ENCODE results near the gene WDR45B. TPM values are rescaled to one million over a fixed set of nuclear protein-coding genes. Genes with fewer than 3 reads are reported as not detected.

The WDR45B gene
- total RNA-seq, 1 experiment from 2014 or later: 84.9 TPM

GRCh38 chr17:82665891-82666290 is 17.6 kb upstream of the WDR45B start:
- Histone ChIP-seq H3K9me3 (ENCODE audit: insufficient read depth, low read depth) (no peaks in the 10 kb centered on the region), H3K79me2 (ENCODE audit: low read depth) (no peaks in the 10 kb centered on the region), H3F3A (ENCODE audit: insufficient read depth, low read depth) (no peaks in the 10 kb centered on the region), H3K4me3 (no peak overlapping the region), H3K27me3 (ENCODE audit: insufficient read depth, low read depth) (no peaks in the 10 kb centered on the region), H3K4me1 (replicated peaks; ENCODE audit: insufficient read depth) (no peaks in the 10 kb centered on the region), H2AFZ (no peak overlapping the region), H3K36me3 (ENCODE audit: low read depth) (no peaks in the 10 kb centered on the region), H3K27ac (no peak overlapping the region), H4K20me1 (ENCODE audit: insufficient read depth) (no peaks in the 10 kb centered on the region), H3K4me2 (no peak overlapping the region), H3K9me2 (ENCODE audit: insufficient read depth) (no peaks in the 10 kb centered on the region)
- ChIA-PET CTCF (interaction anchor here (0.6 kb wide), 2 partner anchors 102 to 111 kb away, joined by 6 read pairs; no protein-coding TSS in a partner anchor), POLR2A (ENCODE audit: unreplicated experiment) (no interaction called here)
- TF ChIP-seq CTCF (conservative IDR thresholded peaks at IDR 0.05): no peak
- TF ChIP-seq EZH2 (IDR thresholded peaks at IDR 0.05; ENCODE audit: low read depth): no peak
- no peak for DNase-seq
- no TSS peak for BruUV-seq (replicated peaks)
- intact Hi-C loops (cut with micrococcal nuclease; ENCODE audit: unreplicated experiment): no loop called here

GRCh38 chr17:82665217-82665616 is 17.0 kb upstream of the WDR45B start:
- Histone ChIP-seq H3K36me3 (ENCODE audit: low read depth) (no peaks in the 10 kb centered on the region), H4K20me1 (ENCODE audit: insufficient read depth) (no peaks in the 10 kb centered on the region), H3F3A (ENCODE audit: insufficient read depth, low read depth) (no peaks in the 10 kb centered on the region; the same call in 1 of the 2 replicates), H3K4me2 (no peak overlapping the region), H2AFZ (no peak overlapping the region), H3K79me2 (ENCODE audit: low read depth) (no peaks in the 10 kb centered on the region), H3K27me3 (ENCODE audit: insufficient read depth, low read depth) (no peaks in the 10 kb centered on the region), H3K9me3 (ENCODE audit: insufficient read depth, low read depth) (no peaks in the 10 kb centered on the region), H3K4me1 (replicated peaks; ENCODE audit: insufficient read depth) (no peaks in the 10 kb centered on the region), H3K9me2 (ENCODE audit: insufficient read depth) (no peaks in the 10 kb centered on the region), H3K4me3 (no peak overlapping the region), H3K27ac (no peak overlapping the region)
- intact Hi-C loops (cut with micrococcal nuclease; ENCODE audit: unreplicated experiment): no loop called here
- DNase-seq: no peak
- TF ChIP-seq CTCF (conservative IDR thresholded peaks at IDR 0.05) (no peak), EZH2 (IDR thresholded peaks at IDR 0.05; ENCODE audit: low read depth) (no peak)
- POLR2A ChIA-PET (ENCODE audit: unreplicated experiment): no interaction called here
- CTCF ChIA-PET: interaction anchor here (0.6 kb wide), 1 partner anchor 103 kb away, joined by 6 read pairs; no protein-coding TSS in a partner anchor
- no TSS peak for BruUV-seq (replicated peaks)

GRCh38 chr17:82664701-82665182 is 16.5 kb upstream of the WDR45B start:
- TF ChIP-seq EZH2 (IDR thresholded peaks at IDR 0.05; ENCODE audit: low read depth) (no peak), CTCF (conservative IDR thresholded peaks at IDR 0.05) (no peak)
- intact Hi-C loops (cut with micrococcal nuclease; ENCODE audit: unreplicated experiment): no loop called here
- no peak overlapping the region for H2AFZ ChIP-seq
- no peaks in the 10 kb centered on the region for H3K27me3 ChIP-seq (ENCODE audit: insufficient read depth, low read depth)
- no peak for DNase-seq
- H3K36me3 ChIP-seq (ENCODE audit: low read depth): no peaks in the 10 kb centered on the region
- H3K79me2 ChIP-seq (ENCODE audit: low read depth): no peaks in the 10 kb centered on the region
- ChIA-PET POLR2A (ENCODE audit: unreplicated experiment) (no interaction called here), CTCF (no interaction called here)
- no peak overlapping the region for H3K4me3 ChIP-seq
- H3K4me2 ChIP-seq: no peak overlapping the region
- no peaks in the 10 kb centered on the region for H3K4me1 ChIP-seq (replicated peaks; ENCODE audit: insufficient read depth)
- H3F3A ChIP-seq (ENCODE audit: insufficient read depth, low read depth): no peaks in the 10 kb centered on the region; the same call in 1 of the 2 replicates
- no peak overlapping the region for H3K27ac ChIP-seq
- H4K20me1 ChIP-seq (ENCODE audit: insufficient read depth): no peaks in the 10 kb centered on the region
- BruUV-seq (replicated peaks): no TSS peak
- H3K9me2 ChIP-seq (ENCODE audit: insufficient read depth): no peaks in the 10 kb centered on the region
- no peaks in the 10 kb centered on the region for H3K9me3 ChIP-seq (ENCODE audit: insufficient read depth, low read depth)

Measured in PC-9 (cell line).